D341Med (cell line): Measurements from ENCODE around the gene FGFBP3.

Experiments
- DNase-seq: peaks from one replicate; pipeline ENCODE4 v3.0.0; 2012; ENCODE audit warnings: low spot score

The FGFBP3 gene

GRCh38 chr10:91909117-91909677 lies at the start of gene FGFBP3:
FGFBP3 (minus strand) TSS chr10:91909486; CDS start chr10:91908969, 517 bp downstream.
- peak; percentile 33 for DNase-seq

GRCh38 chr10:91957091-91957490 lies 47.8 kb upstream of the FGFBP3 start:
- no peak for DNase-seq

- no peak for DNase-seq
These were observed 45.8 kb upstream of the FGFBP3 start for GRCh38 chr10:91955114-91955513.

- no peak for DNase-seq
These were observed 44.4 kb upstream of the FGFBP3 start for GRCh38 chr10:91953600-91954160.

DNA sequence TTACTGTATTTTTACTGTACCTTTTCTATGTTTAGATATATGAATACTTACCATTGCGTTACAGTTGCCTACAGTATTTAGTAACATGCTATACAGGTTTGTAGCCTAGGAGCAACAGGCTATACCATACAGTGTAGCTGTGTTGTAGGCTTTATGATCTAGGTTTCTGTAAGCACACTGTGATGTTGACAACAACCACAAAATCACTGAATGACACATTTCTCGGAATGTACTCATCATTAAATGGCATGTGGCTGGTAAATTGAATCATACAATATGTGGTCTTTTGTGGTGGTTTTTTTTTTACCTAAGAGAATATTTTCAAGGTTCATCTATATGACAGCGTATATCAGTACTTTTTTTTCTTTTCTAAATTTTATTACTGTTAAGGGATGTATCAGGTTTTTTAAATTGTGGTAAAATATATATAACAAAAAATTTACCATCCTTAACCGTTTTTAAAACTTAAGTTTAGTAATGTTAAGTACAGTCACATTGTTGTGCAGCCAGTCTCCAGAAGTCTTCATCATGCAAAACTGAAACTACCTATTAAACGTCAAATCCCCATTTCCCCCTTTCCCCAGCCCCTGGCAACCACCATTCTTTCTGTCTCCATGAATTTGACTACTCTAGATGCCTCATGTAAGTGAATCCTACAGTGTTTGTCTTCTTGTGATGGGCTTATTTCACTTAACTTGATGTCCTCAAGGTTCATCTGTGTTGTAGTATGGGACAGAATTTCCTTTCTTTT lies 35.8 kb upstream of the FGFBP3 start:
- no peak for DNase-seq

DNA sequence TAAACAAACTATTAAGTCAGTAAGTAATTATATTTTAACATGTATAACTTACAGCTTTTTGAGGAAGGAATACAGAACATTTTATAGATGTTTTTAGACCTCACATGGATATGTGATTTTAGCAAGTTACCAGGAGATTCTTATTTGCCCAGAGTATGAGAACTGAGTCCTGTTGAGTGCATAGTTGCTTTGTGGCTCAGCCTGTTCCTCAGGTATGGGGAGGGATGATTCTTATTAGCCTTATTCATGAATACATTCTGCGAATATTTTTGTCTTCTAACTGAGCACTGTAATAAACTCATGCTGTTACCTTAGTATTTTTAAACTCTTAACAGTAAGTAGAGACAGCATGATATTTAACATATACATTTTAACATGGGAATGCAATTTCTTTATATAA lies 32.1 kb upstream of the FGFBP3 start:
- DNase-seq = no peak

- no peak for DNase-seq
These were observed 30.4 kb upstream of the FGFBP3 start for GRCh38 chr10:91939653-91940052.

GRCh38 chr10:91935886-91936285 lies 26.6 kb upstream of the FGFBP3 start:
- no peak for DNase-seq

DNA sequence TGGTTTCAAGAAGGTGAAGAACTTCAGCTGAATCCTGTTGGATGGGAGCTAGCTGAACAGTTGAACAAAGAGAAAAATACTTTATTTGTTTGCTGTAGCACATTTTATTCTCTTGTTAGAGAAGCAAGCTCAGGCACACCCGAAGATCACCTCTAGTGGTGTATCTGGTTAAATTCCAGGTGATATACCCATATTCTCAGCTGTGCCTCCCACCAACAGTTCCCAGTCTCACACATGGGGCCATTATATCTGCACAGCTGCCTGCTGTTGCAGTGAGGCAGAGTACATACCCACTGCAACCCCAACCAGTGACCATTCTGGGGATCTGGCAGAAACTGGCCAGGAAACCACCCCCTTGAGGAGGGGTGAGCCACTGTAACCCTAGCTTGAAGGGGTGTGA lies 23.5 kb upstream of the FGFBP3 start:
- DNase-seq = no peak

- no peak for DNase-seq
These were observed 22.4 kb upstream of the FGFBP3 start for GRCh38 chr10:91931526-91932190.

DNA sequence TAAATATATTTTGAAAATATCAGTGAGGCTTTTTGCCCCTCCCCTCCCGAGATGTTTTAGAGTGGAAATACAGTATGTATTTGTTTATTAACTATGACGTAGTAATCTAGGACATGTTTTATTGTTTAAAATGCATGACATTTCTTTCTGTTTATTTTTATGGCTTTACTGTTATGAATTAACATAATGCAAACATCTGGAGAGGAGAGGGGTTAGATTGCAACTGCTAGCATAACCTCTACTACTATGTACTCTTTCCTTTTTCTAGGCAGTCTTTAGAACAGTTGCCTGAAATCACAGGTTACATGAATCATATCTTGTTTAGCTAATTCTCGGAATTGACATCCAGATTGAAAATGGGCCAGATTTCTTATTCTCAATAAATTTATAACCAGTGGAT lies 21.7 kb upstream of the FGFBP3 start:
- no peak for DNase-seq

DNA sequence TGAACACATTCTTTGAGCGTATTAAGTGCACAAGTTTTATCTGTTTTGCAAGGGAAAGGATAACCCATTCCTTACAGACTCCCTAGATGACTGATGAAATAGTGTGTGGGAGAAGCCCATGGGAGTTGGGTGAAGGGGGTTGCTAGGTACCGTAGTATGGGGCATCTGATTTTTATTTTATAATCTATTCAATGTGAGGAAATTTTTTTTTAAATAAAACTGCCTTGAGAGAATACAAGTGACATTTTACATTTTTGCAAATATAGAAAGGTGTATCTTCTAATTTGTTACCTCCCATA lies 15.7 kb upstream of the FGFBP3 start:
- no peak for DNase-seq

GRCh38 chr10:91924212-91925021 lies 15.1 kb upstream of the FGFBP3 start:
- no peak for DNase-seq

GRCh38 chr10:91923371-91924211 lies 14.3 kb upstream of the FGFBP3 start, which contains the start of gene BTAF1:
BTAF1 (plus strand) TSS chr10:91923770; CDS start chr10:91924077, 307 bp downstream.
- DNase-seq = peak; percentile 86

DNA sequence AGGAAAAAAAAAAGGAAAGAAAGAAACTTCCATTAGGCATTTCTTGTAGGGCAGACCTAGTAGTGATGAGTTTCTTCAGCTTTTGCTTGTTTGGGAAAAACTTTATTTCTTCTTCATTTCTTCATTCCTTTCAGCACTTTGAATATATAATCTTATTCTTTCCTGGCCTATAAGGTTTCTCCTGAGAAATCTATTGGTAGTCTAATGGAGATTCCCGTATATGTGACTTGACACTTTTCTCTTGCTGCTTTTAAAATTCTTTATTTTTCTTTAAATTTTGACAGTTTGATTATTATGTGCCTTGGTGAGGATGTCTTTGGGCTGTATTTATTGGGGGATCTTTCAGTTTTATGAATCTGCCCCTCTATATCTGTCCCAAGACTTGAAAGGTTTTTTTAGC lies 10.4 kb upstream of the FGFBP3 start:
- DNase-seq = no peak

DNA sequence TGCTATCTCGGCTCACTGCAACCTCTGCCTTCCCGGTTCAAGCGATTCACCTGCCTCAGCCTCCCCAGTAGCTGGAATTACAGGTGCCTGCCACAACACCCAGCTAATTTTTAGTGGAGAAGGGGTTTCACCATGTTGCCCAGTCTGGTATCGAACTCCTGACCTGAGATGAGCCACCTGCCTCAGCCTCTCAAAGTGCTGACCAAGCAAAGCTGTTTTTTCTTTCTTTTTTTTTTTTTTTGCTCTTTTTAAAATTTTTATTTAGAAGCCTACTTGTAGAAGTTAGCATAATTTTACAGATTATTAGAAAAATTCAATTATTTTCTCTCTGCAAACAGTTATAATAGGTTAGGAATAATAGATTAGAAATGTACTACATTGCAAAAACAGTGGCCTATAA lies 1.2 kb upstream of the FGFBP3 start:
- DNase-seq = no peak

DNA sequence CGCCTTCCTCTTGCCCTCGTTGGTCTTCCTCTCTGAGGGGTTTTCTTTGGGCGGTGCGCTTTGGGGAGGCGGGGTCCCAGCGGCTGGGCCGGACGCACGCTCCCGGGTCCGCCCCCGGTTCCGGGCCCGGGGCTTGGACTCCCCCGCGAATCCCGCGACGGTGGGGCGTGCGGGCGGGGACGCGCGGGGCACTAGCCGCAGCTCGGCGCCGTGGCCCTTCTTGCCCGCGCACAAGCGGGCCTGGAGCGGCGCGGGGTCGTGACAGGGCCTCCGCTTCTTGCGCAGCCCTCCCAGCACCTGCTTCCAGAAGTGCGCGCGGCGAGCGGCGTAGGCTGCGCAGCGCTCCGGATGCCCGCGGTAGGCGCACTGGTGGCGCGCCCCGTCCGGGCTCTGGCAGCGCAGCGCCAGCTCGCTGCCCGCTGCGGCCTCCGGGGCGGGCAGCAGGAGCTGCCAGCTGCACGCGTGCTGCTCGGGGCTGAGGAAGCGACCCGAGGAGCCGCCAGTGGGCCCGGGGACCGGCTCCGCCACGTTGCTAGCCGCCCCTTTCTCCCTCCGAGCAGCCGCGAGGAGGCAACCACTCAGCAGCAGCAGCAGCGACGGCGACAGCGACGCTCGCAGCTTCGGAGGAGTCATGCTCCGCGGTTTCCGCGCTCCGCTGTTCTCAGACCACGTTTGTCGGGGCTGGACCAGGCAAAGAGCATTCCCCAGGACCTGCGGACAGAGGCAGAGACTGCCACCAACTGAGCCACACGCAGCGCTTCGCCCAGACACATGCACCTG lies 759 bp downstream of the FGFBP3 start:
- peak; percentile 79 for DNase-seq

GRCh38 chr10:91907914-91908336 lies 1.4 kb downstream of the FGFBP3 start:
- no peak for DNase-seq

- no peak for DNase-seq
These were observed 2.2 kb downstream of the FGFBP3 start for GRCh38 chr10:91907033-91907594.
